K562 (cell line): ENCODE results near the gene CALML4. TPM values are rescaled to one million over a fixed set of nuclear protein-coding genes. Genes with fewer than 3 reads are reported as not detected.

Experiments
- ATAC-seq: fragments of 200-7000 bp; cut with Tn5 transposase; 3 replicates; pipeline ENCODE4 v1.9.1; 2020; ENCODE audit warnings: moderate library complexity
- BruUV-seq: library from RNA; stranded (reverse); fragments of 400-500 nt; replicated peaks from 2 replicates; lab custom pipeline; 2021; lab: Mats Ljungman, UMichigan
- CTCF ChIA-PET: fragments of 300-600 bp; formaldehyde crosslinking; extraction: SDS; loops from one replicate; lab custom pipeline; 2021; ENCODE audit warnings: low intra/inter-chr PET ratio; lab: Yijun Ruan, JAX
- POLR2A ChIA-PET: fragments of 300-600, 350-650 bp; sonication (Branson Sonifier 250); formaldehyde crosslinking; extraction: SDS; loops from one replicate; lab custom pipeline; 2021; ENCODE audit warnings: antibody characterized with exemption, inconsistent platforms; lab: Yijun Ruan, JAX
- DNase-seq, 4 experiments: peaks; one replicate each; pipeline versions ENCODE4 v3.0.0 to v3.0.0-alpha.2; 2011 to 2018; ENCODE audit warnings: low spot score in 3 of 4, mixed read lengths in 3 of 4; ENCODE audit errors: extremely low read depth in 1 of 4
- FAIRE-seq: peaks from 2 replicates; lab custom pipeline; 2011; peaks lifted over from hg19 to GRCh38; lab: Jason Lieb, UNC
- H2AFZ ChIP-seq: 2 replicates; pipeline ENCODE4 v1.6.0; 2011; ENCODE audit warnings: low read depth, low read length, control low read depth, inconsistent platforms
- H3K27ac ChIP-seq: fragments of 200-600 bp; 3 replicates; pipeline ENCODE4 v1.8.0; 2011; ENCODE audit warnings: low read depth, mild to moderate bottlenecking, control low read depth, inconsistent platforms, low read length, moderate library complexity, mixed read lengths; ENCODE audit errors: extremely low read depth
- H3K27me3 ChIP-seq, 2 experiments: fragments of 300-600 bp in 1 of 2; 2 replicates in 1 of 2; 3 replicates in 1 of 2; pipeline versions ENCODE4 v1.6.0 to v1.8.0; 2011; ENCODE audit warnings: inconsistent platforms in 2 of 2, low read length in 2 of 2, mild to moderate bottlenecking in 1 of 2, mixed read lengths in 1 of 2, moderate library complexity in 1 of 2; ENCODE audit not compliant: control insufficient read depth in 2 of 2, insufficient read depth in 2 of 2
- H3K36me3 ChIP-seq: fragments of 300-600 bp; 3 replicates; pipeline ENCODE4 v1.8.0; 2011; ENCODE audit warnings: mild to moderate bottlenecking, low read length, inconsistent platforms; ENCODE audit not compliant: control insufficient read depth, insufficient read depth
- H3K4me1 ChIP-seq, 2 experiments: fragments of 200-600 bp in 1 of 2; replicated peaks in 1 of 2; 2 replicates in 1 of 2; 3 replicates in 1 of 2; pipeline versions ENCODE4 v1.5.1 to v1.8.0; 2011; ENCODE audit warnings: inconsistent platforms in 2 of 2, low read length in 2 of 2, mild to moderate bottlenecking in 1 of 2, mixed read lengths in 1 of 2, moderate library complexity in 1 of 2; ENCODE audit not compliant: control insufficient read depth in 2 of 2, insufficient read depth in 2 of 2
- H3K4me2 ChIP-seq: 2 replicates; pipeline ENCODE4 v1.6.1; 2011; ENCODE audit warnings: low read length, control low read depth, inconsistent platforms, mixed read lengths; ENCODE audit not compliant: insufficient read depth
- H3K4me3 ChIP-seq: fragments of 200-600 bp; sonication (generic), shearing (Covaris generic); 2 replicates; pipeline ENCODE4 v1.5.1; 2016; ENCODE audit warnings: control low read depth, inconsistent platforms
- H3K79me2 ChIP-seq: fragments of 200-600 bp; 3 replicates; pipeline ENCODE4 v1.8.0; 2011; ENCODE audit warnings: low read length, inconsistent platforms; ENCODE audit not compliant: control insufficient read depth, insufficient read depth
- H3K9ac ChIP-seq, 2 experiments: 2 replicates each; pipeline versions ENCODE4 v1.6.0 to v1.6.1; 2011; ENCODE audit warnings: low read depth in 2 of 2, low read length in 2 of 2, control low read depth in 1 of 2, inconsistent platforms in 1 of 2, mild to moderate bottlenecking in 1 of 2, mixed read lengths in 1 of 2; ENCODE audit not compliant: insufficient read depth in 1 of 2
- H3K9me1 ChIP-seq: one replicate; pipeline ENCODE4 v1.6.0; 2011; ENCODE audit warnings: inconsistent platforms, mild to moderate bottlenecking, low read length, moderate library complexity; ENCODE audit not compliant: control insufficient read depth, insufficient read depth
- H3K9me3 ChIP-seq: replicated peaks from 2 replicates; pipeline ENCODE4 v1.5.1; 2011; ENCODE audit warnings: low read depth, low read length, inconsistent platforms; ENCODE audit not compliant: control insufficient read depth, insufficient read depth
- H4K20me1 ChIP-seq: replicated peaks from 2 replicates; pipeline ENCODE4 v1.6.1; 2011; ENCODE audit warnings: low read length, inconsistent platforms, mixed read lengths; ENCODE audit not compliant: control insufficient read depth, insufficient read depth
- CREBBP ChIP-seq: IDR thresholded peaks from one replicate; pipeline ENCODE4 v1.6.1; 2012; ENCODE audit warnings: low read depth, mild to moderate bottlenecking, control low read depth, inconsistent platforms, low read length
- CTCFL ChIP-seq: IDR thresholded peaks from 2 replicates; pipeline ENCODE4 v1.6.1; 2011; ENCODE audit warnings: borderline replicate concordance, low read depth, mild to moderate bottlenecking, moderate library complexity, low read length; ENCODE audit not compliant: insufficient read depth, poor library complexity, severe bottlenecking
- ILF3 ChIP-seq: fragments of 450-650 bp; IDR thresholded peaks from 2 replicates; pipeline ENCODE4 v1.6.1; 2018; ENCODE audit warnings: antibody characterized with exemption, mild to moderate bottlenecking, moderate library complexity, borderline replicate concordance
- MCM7 ChIP-seq, 2 experiments: fragments of 450-650 bp; IDR thresholded peaks; 2 replicates each; pipeline ENCODE4 v1.6.1; 2016 to 2018
- MEF2A ChIP-seq: IDR thresholded peaks from 2 replicates; pipeline ENCODE4 v1.6.1; 2011; ENCODE audit warnings: low read depth, mild to moderate bottlenecking, low read length, moderate library complexity; ENCODE audit not compliant: control insufficient read depth
- MEF2D ChIP-seq: conservative IDR thresholded peaks from 2 replicates; pipeline ENCODE4 v1.6.1; 2016; ENCODE audit warnings: low read depth, missing genetic modification characterization, missing compliant biosample characterization
- NR2C1 ChIP-seq, 2 experiments: fragments of 450-650 bp; IDR thresholded peaks; 2 replicates each; pipeline ENCODE4 v1.6.1; 2017; ENCODE audit warnings: mild to moderate bottlenecking in 2 of 2, antibody characterized with exemption in 1 of 2, inconsistent platforms in 1 of 2, missing compliant biosample characterization in 1 of 2, missing genetic modification characterization in 1 of 2
- PCBP2 ChIP-seq: fragments of 200-400 bp; formaldehyde crosslinking; IDR thresholded peaks from 2 replicates; pipeline ENCODE4 v1.6.1; 2018; ENCODE audit warnings: low read length, low read depth, mild to moderate bottlenecking, moderate library complexity; ENCODE audit not compliant: poor library complexity, severe bottlenecking
- RFX7 ChIP-seq: fragments of 250-450 bp; sonication (Bioruptor Pico); IDR thresholded peaks from 2 replicates; pipeline ENCODE4 v1.5.1; 2021; ENCODE audit warnings: mild to moderate bottlenecking
- ZNF717 ChIP-seq: fragments of 250-450 bp; sonication (Bioruptor Pico); IDR thresholded peaks from 2 replicates; pipeline ENCODE4 v1.5.0; 2021
- WGBS: fragments of 100-300 bp; shearing (Covaris generic); methylation state at CpG from one replicate; pipeline ENCODE4 v1.1.6; 2016; ENCODE audit warnings: low coverage, mixed read lengths; ENCODE audit not compliant: insufficient coverage; ENCODE audit errors: missing lambda C conversion rate; 5-methylcytosine and 5-hydroxymethylcytosine counted together
- in situ Hi-C: fragments of 300-500 bp; cut with MboI; formaldehyde crosslinking; loops from 4 replicates; pipeline ENCODE4 v1.15.0; 2018; ENCODE audit warnings: inconsistent platforms, mixed read lengths
- intact Hi-C: fragments of 100-400 bp; cut with micrococcal nuclease; formaldehyde crosslinking; loops from 2 replicates; pipeline ENCODE4 v1.14.2; 2022
- polyA plus RNA-seq, 8 experiments: library from polyadenylated mRNA; depleted of rRNA in 4 of 8; stranded (reverse) in 5 of 8; unstranded in 3 of 8; fragments of >200 nt; fragmentation: Nextera tagmentation in 2 of 8; fragmentation: Illumina TruSeq in 1 of 8; extraction: Ambion mirVana in 2 of 8; extraction: Trizol in 1 of 8; gene quantifications; 2 replicates each; pipeline versions ENCODE4 v1.2.1 to v1.2.3, GENCODE V29; 2011 to 2014; ENCODE audit warnings: inconsistent platforms in 1 of 8, missing spikeins in 1 of 8
- total RNA-seq, 7 experiments: library from RNA; depleted of rRNA in 6 of 7; stranded (reverse); fragments of >200 nt in 6 of 7; fragmentation: Illumina TruSeq in 2 of 7; extraction: Trizol in 2 of 7; gene quantifications; 2 replicates each; pipeline versions ENCODE4 v1.2.1 to v1.2.3, GENCODE V29; 2011 to 2021; ENCODE audit warnings: low replicate concordance in 1 of 7

The CALML4 gene
- total and polyA plus RNA-seq, 9 of the 15 experiments (the other 6 are each of a cell fraction or from before 2014, with no cell fraction given) = 2.8 to 30.6 (median 15.5) TPM

- FAIRE-seq (no peak), ATAC-seq (no peak), DNase-seq (no peak)
- H3K27ac ChIP-seq = no peak overlapping the region
- H3K27me3 ChIP-seq = no peaks in the 10 kb centered on the region
- ChIA-PET CTCF (interaction anchor here (1.7 kb wide), 1 partner anchor 347 kb away, joined by 4 read pairs; no protein-coding TSS in a partner anchor), POLR2A (interaction anchor here (0.9 kb wide), 1 partner anchor 13 kb away, joined by 3 read pairs; no protein-coding TSS in a partner anchor)
- no TSS peak for BruUV-seq
- H3K79me2 ChIP-seq = peaks cover 30% of the 10 kb centered on the region
- 89% methylated on average over 11 of the region's 13 CpGs for WGBS
- TF ChIP-seq NR2C1 (IDR thresholded peaks at IDR 0.05) (no peak), NR2C1 (tag; IDR thresholded peaks at IDR 0.05) (no peak), MCM7 (IDR thresholded peaks at IDR 0.05) (no peak), MEF2A (no peak), PCBP2 (no peak), CTCFL (no peak), MEF2D (tag) (no peak), CREBBP (no peak), ILF3 (no peak), RFX7 (CRISPR knock-in tag) (no peak), ZNF717 (CRISPR knock-in tag) (no peak)
- peaks cover 20% of the 10 kb centered on the region; the same call in 1 of the 2 replicates for H4K20me1 ChIP-seq
- H2AFZ ChIP-seq = no peak overlapping the region
- peak overlapping the region in 1 of 2 experiments; percentile 74; a peak in 2 of 4 replicates for H3K9ac ChIP-seq
- peaks cover 82% of the 10 kb centered on the region; the same call in 2 of the 3 replicates for H3K36me3 ChIP-seq
- intact Hi-C loops (loop anchor here (5.0 kb wide), 1 partner anchor 348 kb away; no protein-coding TSS in a partner anchor), in situ Hi-C loops (no loop called here)
- H3K4me2 ChIP-seq = no peak overlapping the region
- no peaks in the 10 kb centered on the region for H3K9me3 ChIP-seq
- peaks cover 3% of the 10 kb centered on the region for H3K9me1 ChIP-seq
- no peak overlapping the region for H3K4me3 ChIP-seq
- H3K4me1 ChIP-seq = peaks cover 14 to 48% of the 10 kb centered on the region in 2 experiments
These were observed 4.7 kb upstream of the CALML4 start for GRCh38 chr15:68209735-68210408.
